Left forelimb (tissue), 1 donor: ENCODE data around the gene MBD6.
A peak's percentile ranks its signal among the peaks of the same experiment; 100 is the strongest.

Source experiments
- DNase-seq: peaks from one replicate; pipeline ENCODE4 v3.0.0-alpha.2; 2018; ENCODE audit warnings: low spot score

The MBD6 gene

GRCh38 chr12:57528176-57528575 lies 5.6 kb downstream of the MBD6 start:
- DNase-seq: no peak

- DNase-seq: no peak
Measured at GRCh38 chr12:57528831-57529555, 6.4 kb downstream of the MBD6 start.

- DNase-seq: no peak
Measured at GRCh38 chr12:57529831-57530230, 7.2 kb downstream of the MBD6 start.

- peak; percentile 33 for DNase-seq
Measured at GRCh38 chr12:57530396-57531142, 7.9 kb downstream of the MBD6 start.

- no peak for DNase-seq
Measured at GRCh38 chr12:57531836-57532235, 9.2 kb downstream of the MBD6 start.

- no peak for DNase-seq
Measured at GRCh38 chr12:57533108-57533507, 10.5 kb downstream of the MBD6 start.

GRCh38 chr12:57534250-57534649 lies 11.6 kb downstream of the MBD6 start:
- no peak for DNase-seq

- peak; percentile 41 for DNase-seq
Measured at GRCh38 chr12:57534991-57535543, 12.4 kb downstream of the MBD6 start.

GRCh38 chr12:57535764-57536596 lies 13.4 kb downstream of the MBD6 start:
- DNase-seq: peak; percentile 48

GRCh38 chr12:57536597-57536942 lies 13.9 kb downstream of the MBD6 start:
- no peak for DNase-seq

GRCh38 chr12:57539134-57539768 lies 16.6 kb downstream of the MBD6 start:
- DNase-seq: peak; percentile 20

GRCh38 chr12:57541001-57541400 lies 18.4 kb downstream of the MBD6 start:
- no peak for DNase-seq

- no peak for DNase-seq
Measured at GRCh38 chr12:57541717-57542116, 19.1 kb downstream of the MBD6 start.

GRCh38 chr12:57543581-57543980 lies 21.0 kb downstream of the MBD6 start:
- no peak for DNase-seq

- DNase-seq: no peak
Measured at GRCh38 chr12:57545809-57546437, 23.3 kb downstream of the MBD6 start.

GRCh38 chr12:57546438-57547287 lies 24.0 kb downstream of the MBD6 start, which contains the start of gene DCTN2:
TSS of gene DCTN2 (minus strand) at chr12:57547192. CDS start at chr12:57547063, 129 bp downstream.
- peak; percentile 97 for DNase-seq

- no peak for DNase-seq
Measured at GRCh38 chr12:57547288-57548012, 24.8 kb downstream of the MBD6 start.

- no peak for DNase-seq
Measured at GRCh38 chr12:57548013-57548315, 25.3 kb downstream of the MBD6 start.

GRCh38 chr12:57548488-57548887 lies 25.9 kb downstream of the MBD6 start:
- no peak for DNase-seq
